GM12878 (cell line): ENCODE measurements around the gene RRM2. TPM values are rescaled to one million over a fixed set of nuclear protein-coding genes. Genes with fewer than 3 reads are reported as not detected.

ENCODE experiments used
- ATAC-seq: fragments of 200-7000 bp; cut with Tn5 transposase; 3 replicates; pipeline ENCODE4 v1.9.1; 2020; ENCODE audit warnings: mild to moderate bottlenecking, moderate library complexity
- BruUV-seq: library from RNA; stranded (reverse); fragments of 400-500 nt; replicated peaks from 2 replicates; lab custom pipeline; 2021; lab: Mats Ljungman, UMichigan
- CTCF ChIA-PET: fragments of 300-600 bp; sonication (Branson Sonifier 250); formaldehyde crosslinking; extraction: SDS; loops from one replicate; lab custom pipeline; 2021; ENCODE audit warnings: inconsistent platforms; lab: Yijun Ruan, JAX
- POLR2A ChIA-PET: fragments of 350-600 bp; formaldehyde crosslinking; extraction: SDS; loops from one replicate; lab custom pipeline; 2021; ENCODE audit warnings: inconsistent platforms; lab: Charles Lee
- RAD21 ChIA-PET: fragments of 300-600 bp; sonication (Branson Sonifier 250); formaldehyde crosslinking; loops from one replicate; lab custom pipeline; 2023; ENCODE audit warnings: antibody characterized with exemption; ENCODE audit not compliant: unreplicated experiment; lab: Charles Lee
- SMC1A ChIA-PET: fragments of 300-600 bp; sonication (Branson Sonifier 250); formaldehyde crosslinking; loops from one replicate; lab custom pipeline; 2023; ENCODE audit not compliant: unreplicated experiment, uncharacterized antibody; lab: Charles Lee
- DNase-seq: peaks from one replicate; pipeline ENCODE4 v3.0.0-alpha.2; 2011; ENCODE audit warnings: low read depth, low spot score
- FAIRE-seq: peaks from 3 replicates; lab custom pipeline; 2011; peaks lifted over from hg19 to GRCh38; lab: Jason Lieb, UNC
- H2AFZ ChIP-seq: 2 replicates; pipeline ENCODE4 v1.6.0; 2011; ENCODE audit warnings: low read depth, low read length, control low read depth; ENCODE audit not compliant: control insufficient read depth
- H3K27ac ChIP-seq: 2 replicates; pipeline ENCODE4 v1.5.1; 2011; ENCODE audit warnings: control low read depth; ENCODE audit not compliant: control insufficient read depth, insufficient read depth
- H3K27me3 ChIP-seq, 2 experiments: replicated peaks in 1 of 2; 2 replicates each; pipeline versions ENCODE4 v1.6.0 to v1.6.1; 2011; ENCODE audit warnings: low read length in 1 of 2; ENCODE audit not compliant: control insufficient read depth in 2 of 2, insufficient read depth in 2 of 2
- H3K36me3 ChIP-seq, 2 experiments: 2 replicates each; pipeline ENCODE4 v1.5.1; 2011; ENCODE audit warnings: low read length in 1 of 2; ENCODE audit not compliant: control insufficient read depth in 2 of 2, insufficient read depth in 2 of 2
- H3K4me1 ChIP-seq: 2 replicates; pipeline ENCODE4 v1.6.1; 2011; ENCODE audit warnings: mild to moderate bottlenecking, low read length, moderate library complexity, mixed read lengths; ENCODE audit not compliant: control insufficient read depth, insufficient read depth
- H3K4me2 ChIP-seq: 2 replicates; pipeline ENCODE4 v1.6.0; 2011; ENCODE audit warnings: control low read depth; ENCODE audit not compliant: control insufficient read depth, insufficient read depth
- H3K4me3 ChIP-seq: fragments of 200-600 bp; sonication (generic); 2 replicates; pipeline ENCODE4 v1.5.1; 2016
- H3K79me2 ChIP-seq: 2 replicates; pipeline ENCODE4 v1.6.0; 2011; ENCODE audit warnings: low read length; ENCODE audit not compliant: control insufficient read depth, insufficient read depth
- H3K9ac ChIP-seq: 2 replicates; pipeline ENCODE4 v1.8.0; 2011; ENCODE audit warnings: low read length, control low read depth, mixed read lengths; ENCODE audit not compliant: control insufficient read depth, insufficient read depth
- H3K9me3 ChIP-seq: replicated peaks from 3 replicates; pipeline ENCODE4 v1.5.1; 2011; ENCODE audit warnings: mild to moderate bottlenecking, low read length; ENCODE audit not compliant: control insufficient read depth, insufficient read depth
- H4K20me1 ChIP-seq: 2 replicates; pipeline ENCODE4 v1.6.0; 2011; ENCODE audit not compliant: control insufficient read depth, insufficient read depth
- BCL3 ChIP-seq: IDR thresholded peaks from 2 replicates; pipeline ENCODE4 v1.6.1; 2011; ENCODE audit warnings: borderline replicate concordance, low read depth, mild to moderate bottlenecking, moderate library complexity, low read length; ENCODE audit not compliant: insufficient read depth, poor library complexity, severe bottlenecking
- SMAD1 ChIP-seq: fragments of 450-650 bp; IDR thresholded peaks from 2 replicates; pipeline ENCODE4 v1.6.1; 2018; ENCODE audit warnings: mild to moderate bottlenecking, low read depth; ENCODE audit not compliant: partially characterized antibody
- WGBS: methylation state at CpG from one replicate; pipeline ENCODE4 v1.1.6; 2016; ENCODE audit warnings: low lambda C conversion rate; ENCODE audit not compliant: insufficient replicate concordance, insufficient coverage; ENCODE audit errors: missing lambda C conversion rate; 5-methylcytosine and 5-hydroxymethylcytosine counted together
- in situ Hi-C: fragments of 300-500 bp; cut with MboI; formaldehyde crosslinking; loops from 9 replicates; pipeline ENCODE4 v1.14.3; 2018; ENCODE audit warnings: mixed read lengths
- intact Hi-C: fragments of 100-400 bp; cut with micrococcal nuclease; formaldehyde crosslinking; loops from one replicate; pipeline ENCODE4 v1.14.2; 2022; ENCODE audit not compliant: unreplicated experiment
- polyA plus RNA-seq, 11 experiments: library from polyadenylated mRNA; depleted of rRNA in 4 of 11; unstranded in 6 of 11; stranded (reverse) in 5 of 11; fragments of >200 nt; fragmentation: Nextera tagmentation in 4 of 11; fragmentation: Illumina TruSeq in 1 of 11; extraction: Ambion mirVana in 4 of 11; extraction: Trizol in 1 of 11; gene quantifications; 1 replicate in 1 of 11; 2 replicates in 10 of 11; pipeline versions ENCODE4 v1.2.1 to v1.2.3, GENCODE V29; 2011 to 2016; ENCODE audit warnings: inconsistent platforms in 2 of 11, missing spikeins in 2 of 11, low read depth in 1 of 11
- total RNA-seq, 4 experiments: library from RNA; depleted of rRNA in 3 of 4; stranded (reverse); fragments of >200 nt in 3 of 4; fragmentation: Illumina TruSeq in 1 of 4; extraction: Trizol in 1 of 4; gene quantifications; 2 replicates each; pipeline versions ENCODE4 v1.2.1 to v1.2.3, GENCODE V29; 2013 to 2021

Gene RRM2
- total and polyA plus RNA-seq, 10 of the 15 experiments (the other 5 are each of a cell fraction or from before 2014, with no cell fraction given) = 54.4 to 771 (median 159) TPM

- FAIRE-seq = no peak
- POLR2A ChIA-PET = no interaction called here
- H3K9ac ChIP-seq = no peak overlapping the region
Observed at GRCh38 chr2:10161206-10161931, 38.8 kb downstream of the RRM2 start.

More at GRCh38 chr2:10161206-10161931, 38.8 kb downstream of the RRM2 start:
- no peaks in the 10 kb centered on the region for H3K9me3 ChIP-seq
- H3K27ac ChIP-seq = no peak overlapping the region
- intact Hi-C loops (no loop called here), in situ Hi-C loops (no loop called here)
- H4K20me1 ChIP-seq = no peaks in the 10 kb centered on the region
- no peaks in the 10 kb centered on the region for H3K27me3 ChIP-seq
- H3K4me1 ChIP-seq = no peaks in the 10 kb centered on the region
- ChIA-PET SMC1A (interaction anchor here (0.8 to 4.4 kb wide), 4 partner anchors 12 to 247 kb away, joined by 3 to 13 read pairs (median 4); no protein-coding TSS in a partner anchor), RAD21 (interaction anchor here (2.8 kb wide), 1 partner anchor 274 kb away, joined by 8 read pairs; no protein-coding TSS in a partner anchor), CTCF (interaction anchor here (1.1 to 1.2 kb wide), 2 partner anchors 14 to 274 kb away, joined by 3 read pairs; no protein-coding TSS in a partner anchor)
- H3K4me3 ChIP-seq = no peak overlapping the region
- no peaks in the 10 kb centered on the region for H3K79me2 ChIP-seq
- peaks cover 0 to 15% of the 10 kb centered on the region in 2 experiments; a peak in 2 of 4 replicates for H3K36me3 ChIP-seq
- H3K4me2 ChIP-seq = no peak overlapping the region
- H2AFZ ChIP-seq = no peak overlapping the region
- ATAC-seq (no peak), DNase-seq (no peak)
- 83% methylated on average over 12 of the region's 12 CpGs for WGBS
- no peak for TF ChIP-seq SMAD1
- peak; percentile 67 for TF ChIP-seq BCL3
- no TSS peak for BruUV-seq
